Astrocyte of the hippocampus (primary cell): ENCODE data around the gene PIGH.

Experiments
- DNase-seq: peaks from one replicate; pipeline ENCODE4 v3.0.0; 2011; ENCODE audit warnings: low read depth, low spot score

Gene PIGH

DNA sequence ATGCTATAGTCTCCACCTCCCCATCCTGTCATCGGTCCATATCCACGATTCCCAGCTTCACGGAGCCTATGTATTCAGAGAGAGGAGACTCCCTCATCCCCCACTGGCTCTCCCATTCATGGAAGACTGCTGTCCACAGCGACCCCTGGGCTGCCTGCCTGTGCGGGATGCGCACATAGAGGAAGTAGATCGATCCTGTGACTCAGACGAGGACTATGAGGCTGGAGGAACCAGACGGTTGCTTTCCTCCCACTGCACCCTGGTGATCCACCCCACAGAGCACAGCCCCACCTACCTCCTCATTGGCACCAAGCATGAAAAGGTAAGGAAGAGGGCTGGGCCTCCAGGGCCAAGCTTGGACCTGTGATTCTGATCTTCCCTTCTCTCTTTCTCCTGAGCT lies 24.4 kb downstream of the PIGH start:
- DNase-seq, result no peak

DNA sequence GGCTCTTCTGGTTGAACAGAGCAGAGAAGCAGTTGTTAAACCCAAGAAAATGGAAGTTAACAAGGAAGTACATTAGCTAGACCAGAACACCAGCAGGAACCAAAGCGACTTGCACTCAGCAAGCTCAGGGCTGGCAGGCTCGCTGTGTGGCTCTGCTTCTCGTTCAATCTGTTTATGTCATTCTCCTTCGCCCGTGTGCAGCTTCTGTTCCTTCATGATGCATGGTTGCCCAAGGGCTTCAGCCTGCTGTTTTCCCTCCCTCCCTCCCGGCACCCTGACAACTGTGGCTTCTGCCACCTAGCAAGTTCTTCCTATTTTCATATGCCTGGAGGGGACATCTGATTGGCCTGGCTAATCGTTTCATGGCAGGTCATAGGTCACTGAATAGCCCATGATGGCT lies 25.3 kb downstream of the PIGH start:
- no peak for DNase-seq

DNA sequence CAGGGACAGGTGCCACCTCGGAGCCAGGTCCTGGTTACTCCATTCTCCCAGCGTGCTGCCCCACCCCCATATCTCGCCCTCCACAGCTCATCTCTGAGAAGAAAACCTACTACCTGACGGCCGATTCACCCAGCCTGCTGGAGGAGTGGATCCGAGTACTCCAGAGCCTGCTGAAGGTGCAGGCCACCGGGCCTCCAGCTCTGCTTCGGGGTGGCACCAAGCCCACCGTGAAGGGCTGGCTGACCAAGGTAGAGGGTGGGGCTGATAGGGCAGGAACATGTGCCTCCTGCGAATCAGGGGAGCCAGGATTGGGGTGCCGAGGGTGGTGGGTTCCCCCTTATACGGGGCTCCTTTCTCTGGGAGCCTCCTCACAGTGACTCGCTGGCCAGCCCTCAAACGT lies 25.9 kb downstream of the PIGH start:
- no peak for DNase-seq

DNA sequence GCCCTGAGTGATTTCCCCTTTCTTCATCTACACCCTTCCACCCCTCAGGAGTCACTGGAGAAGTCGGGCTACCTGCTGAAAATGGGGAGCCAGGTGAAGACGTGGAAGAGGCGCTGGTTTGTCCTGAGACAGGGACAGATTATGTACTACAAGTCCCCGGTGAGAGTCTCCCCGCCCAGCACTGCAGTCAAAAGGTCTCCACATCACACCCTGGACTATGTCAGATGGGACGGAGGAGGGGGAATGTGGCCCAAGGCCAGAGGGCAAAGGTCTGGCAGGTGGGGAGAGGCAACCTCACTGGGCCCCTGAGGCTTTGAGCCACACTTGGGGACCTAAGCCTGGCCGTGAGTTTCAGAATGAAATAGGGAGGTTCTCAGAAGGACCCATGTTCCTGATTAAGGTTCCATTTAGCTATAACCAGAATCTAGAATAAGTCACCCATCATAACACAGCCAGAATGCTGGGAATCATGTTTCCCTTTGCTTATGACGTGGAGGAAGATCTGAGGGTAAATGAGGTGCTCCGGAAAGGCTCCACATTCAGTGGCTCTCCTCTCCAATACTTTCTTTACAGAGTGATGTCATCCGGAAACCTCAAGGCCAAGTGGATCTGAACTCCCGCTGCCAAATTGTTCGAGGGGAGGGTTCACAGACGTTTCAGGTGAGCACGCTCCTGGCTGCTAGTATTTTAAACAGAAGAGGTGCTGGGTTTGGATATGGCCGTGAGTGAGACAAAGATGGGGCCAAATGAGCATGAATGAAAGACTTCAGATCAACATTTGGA lies 26.6 kb downstream of the PIGH start:
- DNase-seq, result no peak

GRCh38 chr14:67572608-67573007 lies 27.5 kb downstream of the PIGH start:
- no peak for DNase-seq

DNA sequence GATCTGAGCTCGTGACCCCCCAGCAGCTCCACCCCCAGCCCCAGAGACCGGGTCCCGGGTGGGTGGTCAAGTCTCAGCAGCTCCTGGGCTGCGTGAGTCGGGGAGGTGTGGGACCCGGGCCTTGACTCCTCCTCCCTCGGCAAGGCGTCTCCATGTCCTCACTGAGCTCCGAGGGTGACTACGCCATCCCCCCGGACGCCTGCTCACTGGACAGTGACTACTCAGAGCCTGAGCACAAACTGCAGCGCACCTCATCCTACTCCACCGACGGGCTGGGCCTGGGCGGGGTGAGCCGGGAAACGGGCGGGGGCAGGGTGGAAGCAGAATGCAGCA lies 28.1 kb downstream of the PIGH start:
- DNase-seq, result no peak

- peak; percentile 75 for DNase-seq
Measured at GRCh38 chr14:67571275-67571990, 28.6 kb downstream of the PIGH start.

- no peak for DNase-seq
Measured at GRCh38 chr14:67570453-67570852, 29.6 kb downstream of the PIGH start.

DNA sequence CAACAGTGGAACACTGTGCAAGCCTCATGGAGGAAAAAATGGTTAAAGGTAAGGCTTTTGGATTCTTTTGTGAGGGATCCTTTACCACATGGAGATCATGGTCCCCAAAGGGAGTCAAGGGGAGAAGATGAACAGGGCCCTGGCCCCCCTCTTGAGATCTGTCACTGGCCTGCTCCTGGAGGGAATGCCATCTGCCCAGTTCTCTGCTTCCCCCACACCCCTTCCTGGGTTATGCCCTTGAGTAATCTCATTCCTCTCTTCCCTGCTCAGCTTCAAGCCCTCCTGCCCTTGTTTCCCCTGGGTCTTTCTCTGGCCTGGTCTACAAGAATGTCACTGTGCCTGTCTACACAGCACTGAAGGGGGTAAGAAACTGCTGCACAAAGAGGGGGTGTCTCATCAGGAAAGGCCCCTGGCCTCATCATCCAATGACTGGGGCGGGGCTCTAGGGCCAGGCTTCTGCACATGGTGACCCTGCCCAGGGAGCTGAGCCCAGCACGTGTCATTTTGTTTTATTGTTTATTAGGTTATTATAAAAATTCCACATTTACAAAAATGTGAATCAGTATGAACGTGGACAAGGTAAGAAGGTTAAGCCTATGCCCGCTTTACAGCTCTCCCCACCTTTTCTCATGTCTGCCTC lies 30.3 kb downstream of the PIGH start:
- DNase-seq, result no peak

DNA sequence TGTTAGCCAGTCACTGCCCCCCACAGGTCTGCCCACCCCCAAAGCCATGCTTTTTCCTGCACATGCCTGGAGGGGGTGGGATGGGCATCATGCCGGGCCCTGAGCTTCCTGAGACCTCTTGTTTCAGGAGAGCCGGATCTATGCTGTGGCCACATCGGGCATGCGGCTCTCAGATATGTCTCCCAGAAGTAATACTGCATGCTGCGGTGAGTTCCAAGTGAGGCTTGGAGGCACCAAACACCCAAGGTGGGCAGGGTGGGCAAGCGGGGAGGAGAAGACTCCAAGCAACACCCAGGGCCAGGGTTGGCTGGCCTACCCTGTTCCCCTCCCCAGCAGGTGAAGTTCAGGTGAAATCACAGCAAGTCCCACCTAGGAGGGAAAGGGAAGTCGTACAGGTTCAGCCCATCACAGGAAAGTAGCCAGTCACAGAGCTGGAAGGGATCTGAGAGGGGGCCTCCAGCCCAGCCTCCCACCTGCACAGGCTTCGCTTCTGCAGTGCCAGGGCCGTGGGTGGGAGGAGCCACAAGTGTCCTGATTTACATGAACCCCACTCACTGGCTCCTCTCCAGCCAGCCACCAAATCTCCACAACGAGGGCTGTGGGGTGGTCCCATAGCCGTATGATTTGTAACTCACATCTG lies 30.9 kb downstream of the PIGH start:
- no peak for DNase-seq

DNA sequence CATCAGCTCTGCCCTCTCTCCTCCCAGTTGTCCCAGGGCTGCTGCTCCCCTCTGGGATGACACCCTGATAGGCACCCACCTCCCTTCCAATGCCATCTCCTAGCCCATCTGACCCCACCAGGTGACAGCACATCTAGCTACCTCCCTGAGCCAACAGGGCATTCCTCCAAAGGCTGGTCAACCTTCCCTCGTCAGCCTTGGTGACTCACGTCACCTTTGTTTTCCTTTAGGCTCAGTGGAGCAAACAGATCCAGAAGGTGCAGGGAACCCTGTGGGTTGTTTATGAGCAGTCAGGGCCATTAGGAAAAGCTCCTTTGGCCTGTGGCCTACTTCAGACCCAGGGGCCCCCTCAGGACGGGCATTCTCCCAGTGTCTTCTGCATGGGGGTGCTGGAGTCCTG lies 32.4 kb downstream of the PIGH start:
- DNase-seq, result peak; percentile 29

GRCh38 chr14:67566908-67567307 lies 33.2 kb downstream of the PIGH start:
- no peak for DNase-seq

DNA sequence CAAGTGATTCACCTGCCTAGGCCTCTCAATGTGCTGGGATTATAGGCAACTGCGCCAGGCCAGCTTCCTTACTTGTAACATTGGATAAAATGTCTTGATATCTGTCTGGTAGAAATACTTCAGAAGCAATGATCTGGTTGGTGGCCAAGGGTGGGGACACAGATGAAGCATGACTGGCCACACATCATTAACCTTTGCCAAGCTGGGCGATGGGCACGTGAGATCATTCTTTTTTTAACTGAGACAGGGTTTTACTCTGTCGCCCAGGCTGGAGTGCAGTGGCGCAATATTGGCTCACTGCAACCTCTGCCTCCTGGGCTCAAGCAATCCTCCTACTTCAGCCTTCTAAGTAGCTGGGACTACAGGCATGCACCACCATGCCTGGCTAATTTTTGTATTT lies 35.8 kb downstream of the PIGH start:
- DNase-seq, result no peak

DNA sequence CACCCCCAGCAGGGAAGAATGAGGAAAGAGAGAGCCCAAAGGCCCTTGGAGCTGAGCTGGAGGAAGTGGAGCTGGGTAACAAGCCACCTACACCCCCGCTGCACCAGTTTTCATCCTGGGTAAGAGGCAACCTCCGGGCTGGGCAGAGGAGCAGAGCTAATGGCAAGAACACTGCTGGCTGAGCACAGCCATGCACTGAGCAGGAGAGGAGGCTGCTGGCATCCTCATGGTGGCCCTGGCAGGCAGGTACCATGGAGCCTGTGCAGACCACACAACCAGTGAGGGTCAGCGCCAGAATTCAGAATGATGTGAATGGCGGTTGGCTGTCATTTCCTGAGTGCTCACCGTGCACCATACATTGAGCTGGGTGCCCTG lies 37.3 kb downstream of the PIGH start:
- DNase-seq, result no peak

- no peak for DNase-seq
Measured at GRCh38 chr14:67562025-67562775, 37.9 kb downstream of the PIGH start.

DNA sequence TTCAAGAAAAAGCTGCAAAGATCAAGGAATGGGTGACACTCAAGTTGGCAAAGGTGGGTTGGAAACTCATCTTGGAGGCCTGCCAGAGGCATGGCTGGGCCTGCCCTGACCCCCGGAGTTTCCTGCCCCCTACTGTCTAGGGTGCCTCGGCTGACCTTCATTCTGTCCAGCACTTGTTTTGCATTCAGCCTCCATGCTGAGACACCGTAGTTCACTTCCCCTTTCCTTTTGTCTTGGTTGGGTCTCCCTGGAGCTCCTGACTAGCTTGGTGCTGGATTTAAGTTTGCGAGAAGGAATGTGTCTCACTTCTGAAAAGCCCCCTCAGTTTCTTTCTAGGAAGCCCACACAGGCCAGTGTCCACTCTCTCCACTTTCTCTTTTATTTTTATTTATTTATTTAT lies 40.4 kb downstream of the PIGH start:
- DNase-seq, result no peak

GRCh38 chr14:67557656-67558055 lies 42.4 kb downstream of the PIGH start:
- no peak for DNase-seq

DNA sequence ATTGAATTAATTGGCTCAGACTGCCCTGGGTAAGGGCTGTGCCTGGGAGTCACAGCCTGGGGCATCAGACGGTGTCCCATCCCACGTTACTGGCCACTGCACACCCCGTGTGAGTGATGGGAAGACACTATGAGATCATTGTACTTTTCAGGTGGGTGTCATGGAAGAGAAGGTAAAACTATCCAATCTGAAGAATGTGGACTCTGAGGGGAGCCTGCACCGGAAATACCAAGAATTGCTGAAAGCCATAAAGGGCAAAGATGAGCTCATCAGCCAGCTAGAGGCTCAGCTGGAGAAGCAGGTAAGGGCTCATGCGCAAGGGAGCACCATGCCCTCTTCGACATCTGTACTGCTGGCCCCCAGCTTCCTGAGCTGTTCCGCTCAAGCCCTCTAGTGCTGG lies 43.0 kb downstream of the PIGH start:
- DNase-seq, result peak; percentile 14

DNA sequence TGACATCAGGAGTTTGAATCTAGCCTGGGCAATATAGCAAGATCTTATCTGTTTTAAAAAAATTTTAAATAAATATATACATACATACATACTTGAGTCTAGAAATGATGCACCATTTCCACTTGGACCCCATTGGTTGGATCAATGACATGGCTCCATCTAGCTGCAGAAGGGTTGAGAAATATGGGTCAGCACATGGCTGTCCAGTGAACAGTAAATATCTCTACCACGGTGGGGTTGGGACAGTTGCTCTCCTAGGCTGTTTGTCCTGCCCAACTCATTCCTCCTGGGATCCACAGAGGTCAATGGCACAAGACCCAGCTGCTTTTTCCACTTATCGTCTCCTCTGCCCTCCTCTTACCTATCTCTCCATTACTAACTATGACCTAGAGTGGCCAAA lies 43.4 kb downstream of the PIGH start:
- DNase-seq, result no peak

DNA sequence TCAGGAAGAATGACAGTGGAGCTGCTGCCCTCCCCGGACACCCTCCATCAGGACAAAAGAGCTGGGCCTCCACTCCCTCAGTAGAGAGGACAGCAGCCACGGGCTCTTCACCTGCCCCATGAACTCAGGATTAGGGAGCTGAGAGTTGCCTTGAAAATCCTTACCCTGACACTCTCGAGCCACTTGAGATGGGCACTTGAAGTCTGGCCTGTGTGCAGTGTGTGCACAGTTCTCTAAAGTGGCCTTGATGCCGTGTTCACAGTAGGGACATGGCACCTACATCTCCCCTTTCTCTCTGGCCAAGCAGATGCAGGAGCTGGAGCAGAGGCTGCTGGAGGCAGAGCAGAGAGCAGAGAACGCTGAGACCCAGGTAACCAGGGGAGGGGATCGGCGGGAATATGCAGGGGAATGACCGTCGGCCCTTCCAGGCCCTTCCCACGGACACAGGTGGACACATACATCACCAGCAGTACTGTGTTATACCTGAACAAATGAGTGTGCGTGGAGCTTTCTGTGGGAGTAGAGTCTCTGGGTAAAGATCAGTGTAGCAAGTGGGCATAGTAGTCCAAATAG lies 44.5 kb downstream of the PIGH start:
- DNase-seq, result no peak

- no peak for DNase-seq
Measured at GRCh38 chr14:67554341-67554740, 45.7 kb downstream of the PIGH start.

DNA sequence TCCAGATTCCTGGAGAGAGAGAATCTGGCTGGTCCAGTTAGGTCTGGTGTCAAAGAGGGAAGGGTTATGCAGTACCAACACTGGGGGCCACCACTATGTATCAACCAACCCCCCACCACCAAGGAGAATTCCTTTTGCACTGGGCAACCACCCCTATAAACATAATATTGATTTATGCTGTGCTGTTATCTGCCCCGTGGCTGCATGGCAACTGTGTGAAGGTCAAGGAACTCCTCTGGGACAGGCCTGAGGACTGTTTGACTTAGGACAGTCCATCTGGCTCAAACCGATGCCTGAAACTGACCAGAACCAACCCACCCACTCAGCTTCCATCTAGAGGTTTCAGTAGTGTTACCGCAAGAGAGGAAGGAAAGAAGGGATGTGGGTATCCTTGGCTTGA lies 46.5 kb downstream of the PIGH start:
- DNase-seq, result no peak
